Suprapubic skin (tissue), 4 donors: Measurements from ENCODE around the gene SPATA13. TPM values are rescaled to one million over a fixed set of nuclear protein-coding genes. Genes with fewer than 3 reads are reported as not detected.

ENCODE experiments used
- DNase-seq, 2 donors: peaks; one replicate each; pipeline ENCODE4 v3.0.0-alpha.2; 2019; ENCODE audit warnings: low spot score in 2 of 2
- H3K27ac ChIP-seq: fragments of 200-600 bp; sonication (generic); one replicate; pipeline ENCODE4 v1.5.1; 2019
- H3K27me3 ChIP-seq: fragments of 200-600 bp; sonication (generic); one replicate; pipeline ENCODE4 v1.5.1; 2019
- H3K36me3 ChIP-seq: fragments of 200-600 bp; sonication (generic); one replicate; pipeline ENCODE4 v1.5.1; 2019
- H3K4me1 ChIP-seq: fragments of 200-600 bp; sonication (generic); one replicate; pipeline ENCODE4 v1.5.1; 2019
- H3K4me3 ChIP-seq: fragments of 200-600 bp; sonication (generic); one replicate; pipeline ENCODE4 v1.5.1; 2019; ENCODE audit warnings: mild to moderate bottlenecking
- H3K9me3 ChIP-seq: fragments of 200-600 bp; sonication (generic); one replicate; pipeline ENCODE4 v1.5.1; 2019
- CTCF ChIP-seq, 2 donors: fragments of 200-600 bp in 1 of 2; fragments of 450-650 bp in 1 of 2; sonication (generic) in 1 of 2; IDR thresholded peaks; one replicate each; pipeline ENCODE4 v1.5.1; 2016 to 2019; ENCODE audit warnings: antibody characterized with exemption in 2 of 2, mild to moderate bottlenecking in 1 of 2, moderate library complexity in 1 of 2
- EP300 ChIP-seq: sonication (generic); formaldehyde crosslinking; IDR thresholded peaks from one replicate; pipeline ENCODE4 v1.6.1; 2017; ENCODE audit warnings: antibody characterized with exemption
- POLR2A ChIP-seq, 2 donors: fragments of 450-650 bp; IDR thresholded peaks; one replicate each; pipeline ENCODE4 v1.6.1; 2017; ENCODE audit warnings: antibody characterized with exemption in 2 of 2, mild to moderate bottlenecking in 2 of 2, moderate library complexity in 2 of 2
- POLR2AphosphoS5 ChIP-seq, 3 donors: sonication (generic); formaldehyde crosslinking; IDR thresholded peaks; one replicate each; pipeline ENCODE4 v1.6.1; 2017; ENCODE audit warnings: antibody characterized with exemption in 3 of 3
- WGBS: methylation state at CpG from one replicate; pipeline ENCODE4 v1.1.5; 2018; 5-methylcytosine and 5-hydroxymethylcytosine counted together
- total RNA-seq, 4 donors: library from RNA; depleted of rRNA; stranded (reverse); fragments of >200 nt; gene quantifications; one replicate each; pipeline ENCODE4 v1.1.0, GENCODE V29; 2016

Gene SPATA13
- total RNA-seq, 4 donors from 2014 or later: 26.5 to 64.2 (median 31.6) TPM

GRCh38 chr13:24263632-24264031 is 103.1 kb downstream of the SPATA13 start:
- H3K9me3 ChIP-seq: no peaks in the 10 kb centered on the region
- H3K4me1 ChIP-seq: peaks cover 11% of the 10 kb centered on the region
- no peaks in the 10 kb centered on the region for H3K27me3 ChIP-seq
- no peak overlapping the region for H3K4me3 ChIP-seq
- H3K27ac ChIP-seq: no peak overlapping the region
- no peak for TF ChIP-seq POLR2A (IDR thresholded peaks at IDR 0.05)
- TF ChIP-seq CTCF (IDR thresholded peaks at IDR 0.05): no peak
- no peak for TF ChIP-seq EP300
- TF ChIP-seq POLR2AphosphoS5 (IDR thresholded peaks at IDR 0.05): no peak
- no peaks in the 10 kb centered on the region for H3K36me3 ChIP-seq
- DNase-seq: no peak
- WGBS: 76% methylated on average over 4 of the region's 4 CpGs

- TF ChIP-seq CTCF (IDR thresholded peaks at IDR 0.05) (no peak), EP300 (no peak), POLR2AphosphoS5 (IDR thresholded peaks at IDR 0.05) (no peak), POLR2A (IDR thresholded peaks at IDR 0.05) (no peak)
- H3K4me1 ChIP-seq: peaks cover 11% of the 10 kb centered on the region
- H3K36me3 ChIP-seq: no peaks in the 10 kb centered on the region
- no peak for DNase-seq
- H3K27me3 ChIP-seq: no peaks in the 10 kb centered on the region
- H3K27ac ChIP-seq: no peak overlapping the region
- no peaks in the 10 kb centered on the region for H3K9me3 ChIP-seq
- WGBS: 71% methylated on average over 7 of the region's 8 CpGs
- H3K4me3 ChIP-seq: no peak overlapping the region
Observed at GRCh38 chr13:24264976-24265375, 104.5 kb downstream of the SPATA13 start.

GRCh38 chr13:24265453-24265852 is 104.9 kb downstream of the SPATA13 start:
- Histone ChIP-seq H3K4me1 (peaks cover 14% of the 10 kb centered on the region), H3K9me3 (no peaks in the 10 kb centered on the region), H3K27ac (no peak overlapping the region), H3K4me3 (no peak overlapping the region), H3K36me3 (no peaks in the 10 kb centered on the region), H3K27me3 (no peaks in the 10 kb centered on the region)
- no CpG with 5 or more reads among the region's 3 CpGs for WGBS
- no peak for TF ChIP-seq POLR2A (IDR thresholded peaks at IDR 0.05)
- no peak for TF ChIP-seq CTCF (IDR thresholded peaks at IDR 0.05)
- no peak for DNase-seq

GRCh38 chr13:24267274-24267673 is 106.8 kb downstream of the SPATA13 start:
- Histone ChIP-seq H3K36me3 (no peaks in the 10 kb centered on the region), H3K4me3 (peak overlapping the region; percentile 17), H3K9me3 (no peaks in the 10 kb centered on the region), H3K27ac (peak overlapping the region; percentile 26), H3K4me1 (peaks cover 26% of the 10 kb centered on the region), H3K27me3 (no peaks in the 10 kb centered on the region)
- 47% methylated on average over 3 of the region's 3 CpGs for WGBS
- TF ChIP-seq CTCF (IDR thresholded peaks at IDR 0.05) (no peak), POLR2AphosphoS5 (IDR thresholded peaks at IDR 0.05) (no peak), EP300 (no peak), POLR2A (IDR thresholded peaks at IDR 0.05) (no peak)
- no peak for DNase-seq

GRCh38 chr13:24267801-24268200 is 107.3 kb downstream of the SPATA13 start:
- Histone ChIP-seq H3K9me3 (no peaks in the 10 kb centered on the region), H3K27ac (peak overlapping the region; percentile 26), H3K27me3 (no peaks in the 10 kb centered on the region), H3K4me1 (peaks cover 31% of the 10 kb centered on the region), H3K36me3 (no peaks in the 10 kb centered on the region), H3K4me3 (peak overlapping the region; percentile 17)
- TF ChIP-seq POLR2AphosphoS5 (IDR thresholded peaks at IDR 0.05) (no peak), POLR2A (IDR thresholded peaks at IDR 0.05) (no peak), EP300 (no peak), CTCF (IDR thresholded peaks at IDR 0.05) (no peak)
- DNase-seq: no peak
- 90% methylated on average over 2 of the region's 2 CpGs for WGBS
